Neuron (in vitro differentiated cells): Measurements from ENCODE around the gene TUBB4B.

Experiments
- H2AFZ ChIP-seq: one replicate; pipeline ENCODE4 v1.6.1; 2013; ENCODE audit warnings: low read depth, mild to moderate bottlenecking, inconsistent platforms, low read length, moderate library complexity
- H3K27me3 ChIP-seq: one replicate; pipeline ENCODE4 v1.6.1; 2013; ENCODE audit warnings: low read length; ENCODE audit not compliant: insufficient read depth
- H3K36me3 ChIP-seq: one replicate; pipeline ENCODE4 v1.6.1; 2013; ENCODE audit warnings: low read length; ENCODE audit not compliant: insufficient read depth
- H3K4me1 ChIP-seq: one replicate; pipeline ENCODE4 v1.6.1; 2013; ENCODE audit warnings: low read length; ENCODE audit not compliant: insufficient read depth
- H3K4me3 ChIP-seq: 2 replicates; pipeline ENCODE4 v1.5.1; 2013; ENCODE audit warnings: mild to moderate bottlenecking, low read length, moderate library complexity
- H3K9me3 ChIP-seq: one replicate; pipeline ENCODE4 v1.6.1; 2013; ENCODE audit warnings: low read length

The TUBB4B gene

GRCh38 chr9:137216188-137216965, 24.7 kb upstream of the TUBB4B start:
- H2AFZ ChIP-seq: no peak overlapping the region

DNA sequence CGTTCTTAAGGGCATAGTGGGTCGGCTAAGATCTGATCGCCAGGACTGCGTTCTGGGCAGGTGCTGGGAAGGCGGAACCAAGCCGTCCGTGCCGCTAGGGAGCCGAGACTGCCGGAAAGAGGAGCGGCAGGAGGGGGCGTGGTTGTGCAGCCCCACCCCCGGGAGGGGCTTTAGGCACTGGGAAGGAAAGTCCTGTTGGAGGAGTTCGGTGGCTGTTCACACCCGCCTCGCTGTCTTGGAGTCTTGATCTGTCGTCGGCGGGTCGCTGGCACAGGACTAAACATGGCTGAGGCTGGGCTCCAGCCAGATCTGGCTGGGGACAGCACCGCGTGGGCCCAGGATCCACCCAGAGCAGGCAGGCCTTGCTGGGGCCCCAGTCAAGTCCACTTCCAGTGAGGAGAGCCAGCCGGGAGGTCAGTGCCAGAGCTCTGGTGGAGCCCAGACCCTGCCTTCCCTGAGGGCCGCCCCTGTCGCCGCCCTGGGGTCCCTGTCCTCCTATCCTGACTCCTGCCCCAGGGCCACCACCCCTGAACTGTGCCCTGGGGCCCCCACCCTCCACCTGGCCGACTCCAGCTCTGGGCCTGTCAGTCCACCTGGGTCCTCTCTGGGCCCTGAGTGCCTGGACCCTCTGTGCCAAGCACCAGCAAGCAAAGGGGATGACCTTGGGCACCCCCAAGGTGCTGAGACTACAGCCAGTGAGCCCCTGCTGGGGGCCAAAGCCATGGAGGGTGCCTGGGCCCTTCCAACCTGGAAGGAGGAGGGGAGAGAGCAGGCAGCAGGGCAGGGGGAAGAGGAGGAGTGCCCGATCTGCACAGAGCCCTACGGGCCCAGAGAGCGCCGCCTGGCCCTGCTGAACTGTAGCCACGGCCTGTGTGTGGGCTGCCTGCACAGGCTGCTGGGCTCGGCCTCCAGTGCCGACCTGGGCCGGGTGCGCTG, 23.5 kb upstream of the TUBB4B start:
- no peaks in the 10 kb centered on the region for H3K9me3 ChIP-seq
- H2AFZ ChIP-seq: no peak overlapping the region
- peaks cover 1% of the 10 kb centered on the region for H3K4me1 ChIP-seq
- no peak overlapping the region for H3K4me3 ChIP-seq
- H3K27me3 ChIP-seq: no peaks in the 10 kb centered on the region
- peaks cover 23% of the 10 kb centered on the region for H3K36me3 ChIP-seq

More at GRCh38 chr9:137216188-137216965, 24.7 kb upstream of the TUBB4B start:
- Histone ChIP-seq H3K36me3 (peaks cover 29% of the 10 kb centered on the region), H3K4me3 (no peak overlapping the region), H3K9me3 (no peaks in the 10 kb centered on the region), H3K4me1 (no peaks in the 10 kb centered on the region), H3K27me3 (no peaks in the 10 kb centered on the region)

GRCh38 chr9:137218212-137218753, 22.8 kb upstream of the TUBB4B start:
- Histone ChIP-seq H3K27me3 (no peaks in the 10 kb centered on the region), H3K36me3 (peaks cover 23% of the 10 kb centered on the region), H3K9me3 (no peaks in the 10 kb centered on the region), H3K4me3 (no peak overlapping the region), H2AFZ (no peak overlapping the region), H3K4me1 (peaks cover 7% of the 10 kb centered on the region)

GRCh38 chr9:137218754-137219271, 22.3 kb upstream of the TUBB4B start:
- no peaks in the 10 kb centered on the region for H3K27me3 ChIP-seq
- H3K9me3 ChIP-seq: no peaks in the 10 kb centered on the region
- no peak overlapping the region for H3K4me3 ChIP-seq
- H2AFZ ChIP-seq: no peak overlapping the region
- H3K36me3 ChIP-seq: peaks cover 23% of the 10 kb centered on the region
- H3K4me1 ChIP-seq: peaks cover 7% of the 10 kb centered on the region

DNA sequence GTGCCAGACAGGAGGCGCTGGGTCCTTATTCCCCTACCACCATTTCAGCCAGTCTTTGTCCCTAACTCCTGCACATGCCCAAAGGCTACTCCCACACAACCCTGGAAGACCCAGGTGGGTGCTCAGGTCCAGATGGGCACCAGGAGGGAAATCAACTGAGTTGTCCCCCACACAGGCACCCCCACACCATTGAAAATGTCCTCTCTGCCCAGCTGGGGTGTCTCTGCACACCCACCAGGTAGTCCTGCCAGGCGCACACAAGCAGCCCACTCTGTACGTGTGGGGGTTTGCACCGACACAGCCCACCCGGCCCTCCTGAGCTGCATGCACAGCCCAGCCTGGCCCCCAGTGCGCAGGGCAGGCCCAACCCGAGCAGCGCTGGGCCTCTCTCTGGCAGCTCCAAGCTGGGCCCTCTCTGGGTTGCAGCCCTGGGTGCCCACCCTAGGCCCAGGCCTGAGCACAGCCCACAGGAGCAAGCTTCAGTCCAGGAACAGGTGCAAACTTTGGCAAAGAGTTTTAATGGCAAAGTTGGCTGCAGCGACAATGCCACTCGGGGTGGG, 21.2 kb upstream of the TUBB4B start:
- H2AFZ ChIP-seq: no peak overlapping the region
- no peaks in the 10 kb centered on the region for H3K27me3 ChIP-seq
- H3K4me1 ChIP-seq: peaks cover 10% of the 10 kb centered on the region
- peaks cover 18% of the 10 kb centered on the region for H3K36me3 ChIP-seq
- H3K9me3 ChIP-seq: no peaks in the 10 kb centered on the region
- no peak overlapping the region for H3K4me3 ChIP-seq

- Histone ChIP-seq H3K27me3 (no peaks in the 10 kb centered on the region), H3K4me1 (peaks cover 10% of the 10 kb centered on the region), H3K4me3 (no peak overlapping the region), H2AFZ (no peak overlapping the region), H3K36me3 (peaks cover 12% of the 10 kb centered on the region), H3K9me3 (no peaks in the 10 kb centered on the region)
Measured at GRCh38 chr9:137220317-137221094, 20.6 kb upstream of the TUBB4B start.

DNA sequence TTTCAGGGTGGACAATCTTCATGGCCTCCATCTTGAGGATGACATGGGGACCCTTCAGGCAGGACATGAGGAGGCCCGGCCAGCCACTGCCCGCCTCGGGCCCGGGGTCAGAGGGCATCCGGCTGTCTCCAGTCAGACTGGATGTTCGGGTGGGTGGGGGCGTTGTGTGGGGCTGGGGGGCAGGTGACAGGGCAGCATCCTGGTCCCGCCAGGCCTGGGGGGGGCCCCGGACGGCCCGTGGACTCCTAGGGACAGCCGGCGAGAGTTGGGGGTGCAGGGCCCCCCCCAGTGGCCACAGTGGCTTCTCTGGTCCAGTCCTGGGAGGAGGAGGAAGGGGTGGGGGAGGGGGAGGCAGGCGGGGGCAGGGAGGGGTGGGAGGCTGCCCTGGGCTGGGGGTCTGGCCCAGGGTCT, 20.0 kb upstream of the TUBB4B start:
- Histone ChIP-seq H3K4me1 (peaks cover 12% of the 10 kb centered on the region), H3K27me3 (no peaks in the 10 kb centered on the region), H3K9me3 (no peaks in the 10 kb centered on the region), H3K4me3 (no peak overlapping the region), H2AFZ (no peak overlapping the region), H3K36me3 (peaks cover 7% of the 10 kb centered on the region)

GRCh38 chr9:137221506-137222111, 19.5 kb upstream of the TUBB4B start:
- peak overlapping the region; percentile 34 for H3K4me3 ChIP-seq
- peaks cover 15% of the 10 kb centered on the region for H3K4me1 ChIP-seq
- no peaks in the 10 kb centered on the region for H3K27me3 ChIP-seq
- no peak overlapping the region for H2AFZ ChIP-seq
- no peaks in the 10 kb centered on the region for H3K9me3 ChIP-seq
- peaks cover 3% of the 10 kb centered on the region for H3K36me3 ChIP-seq

- H3K4me1 ChIP-seq: peaks cover 15% of the 10 kb centered on the region
- H3K9me3 ChIP-seq: no peaks in the 10 kb centered on the region
- H2AFZ ChIP-seq: no peak within 1 kb of the TSS
- no peaks in the 10 kb centered on the region for H3K27me3 ChIP-seq
- peak within 1 kb of the TSS; percentile 98 for H3K4me3 ChIP-seq
- H3K36me3 ChIP-seq: no peaks in the 10 kb centered on the region
Measured at GRCh38 chr9:137222190-137223077, 18.7 kb upstream of the TUBB4B start, which contains the start of gene RNF208. RNF208 (minus strand) TSS chr9:137222240; CDS start chr9:137221212, 1,028 bp downstream.

DNA sequence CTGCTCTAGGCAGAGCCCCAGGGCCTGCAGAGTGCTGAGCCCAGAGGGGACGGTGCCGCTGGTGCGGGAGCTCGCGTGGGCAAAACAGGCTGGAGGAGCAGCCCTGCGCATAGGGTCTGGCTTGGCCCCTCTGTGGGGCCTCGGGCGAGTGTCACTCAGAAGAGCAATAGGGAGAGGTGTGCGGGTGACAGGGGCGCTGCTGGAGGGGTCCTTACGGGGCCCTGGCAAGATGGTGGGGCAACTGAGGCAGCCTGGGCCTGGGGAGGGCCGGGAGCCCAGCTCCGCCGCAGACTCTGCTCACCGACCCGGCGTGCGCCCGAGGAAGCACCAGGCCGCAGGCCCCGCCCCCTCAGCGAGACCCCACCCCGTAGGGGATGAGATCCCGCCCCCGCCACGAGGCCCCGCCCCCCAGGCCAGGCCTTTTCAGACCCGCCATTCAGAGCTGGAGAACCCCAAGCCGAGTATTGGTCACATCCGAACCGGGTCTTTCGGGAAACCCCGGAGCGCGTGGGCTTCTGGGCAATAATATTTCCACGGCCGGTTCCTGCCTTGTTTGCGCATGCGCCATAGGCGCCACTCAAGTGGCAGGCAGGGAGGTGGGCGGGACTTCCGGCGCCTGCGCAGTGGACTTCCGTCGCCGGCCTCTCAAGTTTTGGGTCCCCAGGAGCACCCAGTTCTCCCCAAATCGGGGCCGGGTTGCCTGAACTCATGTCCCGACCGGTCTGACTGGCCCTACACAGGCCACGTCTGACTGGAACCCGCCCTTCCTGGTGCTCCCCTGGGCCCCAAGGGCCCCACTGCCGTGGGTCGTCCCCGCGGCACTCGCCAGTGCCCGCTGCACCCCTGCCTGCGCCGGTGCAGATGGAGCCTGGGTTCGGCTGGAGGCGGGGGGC, 17.8 kb upstream of the TUBB4B start:
- Histone ChIP-seq H2AFZ (peak overlapping the region; percentile 90), H3K9me3 (no peaks in the 10 kb centered on the region), H3K4me1 (peaks cover 15% of the 10 kb centered on the region), H3K36me3 (no peaks in the 10 kb centered on the region), H3K4me3 (peak overlapping the region; percentile 98), H3K27me3 (no peaks in the 10 kb centered on the region)
